Measurements from ENCODE around the gene USHBP1.

Gene USHBP1

DNA sequence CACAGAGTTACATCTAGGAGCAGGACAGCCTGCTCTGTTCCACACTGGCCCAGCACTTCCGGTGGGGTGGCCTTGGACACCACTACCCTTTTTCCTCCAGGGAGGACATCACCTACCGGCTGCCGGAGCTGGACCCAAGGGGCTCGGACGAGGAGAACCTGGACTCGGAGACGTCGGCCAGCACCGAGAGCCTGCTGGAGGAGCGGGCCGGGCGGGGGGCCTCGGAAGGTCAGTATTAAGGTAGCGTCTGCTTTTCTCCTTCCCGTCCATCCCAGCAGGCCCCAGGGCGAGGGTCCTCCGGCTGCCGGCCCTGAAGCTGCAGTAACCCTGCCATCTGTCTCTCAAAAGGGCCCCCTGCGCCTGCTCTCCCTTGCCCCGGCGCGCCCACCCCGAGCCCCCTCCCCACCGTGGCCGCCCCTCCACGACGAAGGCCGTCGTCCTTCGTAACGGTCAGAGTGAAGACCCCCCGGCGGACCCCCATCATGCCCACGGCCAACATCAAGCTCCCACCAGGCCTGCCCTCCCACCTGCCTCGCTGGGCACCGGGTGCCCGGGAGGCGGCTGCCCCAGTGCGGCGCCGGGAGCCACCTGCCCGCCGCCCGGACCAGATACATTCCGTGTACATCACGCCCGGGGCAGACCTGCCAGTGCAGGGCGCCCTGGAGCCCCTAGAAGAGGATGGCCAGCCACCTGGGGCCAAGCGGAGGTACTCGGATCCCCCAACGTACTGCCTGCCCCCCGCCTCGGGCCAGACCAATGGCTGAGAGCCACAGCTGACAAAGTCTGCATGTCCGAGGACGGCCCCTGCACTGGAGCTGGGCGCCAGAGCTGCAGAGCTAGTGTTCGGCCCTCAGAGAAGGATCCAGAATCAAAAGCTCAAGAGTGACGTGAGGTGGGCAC is 52.7 kb downstream of the USHBP1 start:
- DNase-seq = no peak

DNA sequence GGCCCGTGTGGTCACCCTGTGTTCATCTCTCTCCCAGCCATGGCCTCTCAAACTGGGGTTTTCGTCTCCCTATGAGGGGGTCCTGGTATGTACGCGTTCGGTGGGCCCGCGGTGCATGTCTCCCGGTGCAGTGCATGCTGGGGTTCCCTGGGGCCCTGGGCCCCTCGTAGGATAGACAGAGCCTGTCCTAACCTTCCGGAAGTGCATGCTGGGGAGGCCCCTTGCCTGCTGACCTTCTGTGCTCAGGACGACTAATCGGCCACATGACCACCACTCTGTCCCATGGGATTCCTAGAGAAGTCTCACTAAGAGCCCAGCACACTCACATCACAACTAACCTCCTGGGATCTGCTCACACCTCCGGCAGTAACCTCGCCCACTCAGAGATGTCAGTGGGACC is 54.2 kb downstream of the USHBP1 start:
- DNase-seq = no peak

DNA sequence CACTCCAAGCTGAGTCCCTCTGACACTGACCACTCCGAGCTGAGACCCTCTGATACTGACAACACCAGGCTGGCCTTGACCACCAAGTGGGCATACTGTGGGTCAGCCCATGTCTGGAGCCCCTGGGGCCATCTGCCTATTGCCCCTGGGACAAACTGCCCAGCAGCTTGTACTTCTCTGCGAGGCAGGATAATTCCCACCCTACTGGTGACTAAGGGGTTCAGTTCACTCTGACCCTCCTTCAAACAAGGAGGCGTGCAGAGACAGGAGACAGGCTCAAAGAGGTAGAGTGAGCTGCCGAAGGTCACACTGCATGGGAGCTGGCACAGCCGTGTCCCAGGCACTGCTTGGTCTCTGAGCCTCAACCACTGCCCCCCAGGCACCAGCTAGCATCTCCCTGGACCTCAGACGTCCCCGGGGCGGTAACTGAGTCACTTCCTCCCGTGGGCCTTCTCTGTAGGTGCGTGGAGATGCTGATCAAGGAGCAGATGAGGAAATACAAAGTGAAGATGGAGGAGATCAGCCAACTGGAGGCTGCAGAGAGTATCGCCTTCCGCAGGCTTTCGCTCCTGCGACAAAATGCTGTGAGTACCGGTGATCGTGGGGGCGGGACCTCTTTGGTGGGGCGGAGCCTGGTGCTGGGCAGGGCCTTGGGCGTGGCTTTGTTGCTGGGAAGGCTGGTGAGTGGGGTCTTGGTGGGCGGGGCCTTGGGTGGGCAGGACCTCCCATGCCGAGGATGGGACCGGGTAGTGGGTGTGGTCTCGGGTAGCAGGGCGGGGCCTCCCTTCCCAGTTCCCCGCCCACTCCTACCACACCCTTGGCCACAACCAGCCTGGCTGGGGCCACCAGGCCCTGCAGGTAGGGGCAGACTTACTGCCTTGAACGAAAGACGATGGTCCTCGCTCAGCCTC is 55.2 kb downstream of the USHBP1 start:
- DNase-seq = peak; percentile 12

DNA sequence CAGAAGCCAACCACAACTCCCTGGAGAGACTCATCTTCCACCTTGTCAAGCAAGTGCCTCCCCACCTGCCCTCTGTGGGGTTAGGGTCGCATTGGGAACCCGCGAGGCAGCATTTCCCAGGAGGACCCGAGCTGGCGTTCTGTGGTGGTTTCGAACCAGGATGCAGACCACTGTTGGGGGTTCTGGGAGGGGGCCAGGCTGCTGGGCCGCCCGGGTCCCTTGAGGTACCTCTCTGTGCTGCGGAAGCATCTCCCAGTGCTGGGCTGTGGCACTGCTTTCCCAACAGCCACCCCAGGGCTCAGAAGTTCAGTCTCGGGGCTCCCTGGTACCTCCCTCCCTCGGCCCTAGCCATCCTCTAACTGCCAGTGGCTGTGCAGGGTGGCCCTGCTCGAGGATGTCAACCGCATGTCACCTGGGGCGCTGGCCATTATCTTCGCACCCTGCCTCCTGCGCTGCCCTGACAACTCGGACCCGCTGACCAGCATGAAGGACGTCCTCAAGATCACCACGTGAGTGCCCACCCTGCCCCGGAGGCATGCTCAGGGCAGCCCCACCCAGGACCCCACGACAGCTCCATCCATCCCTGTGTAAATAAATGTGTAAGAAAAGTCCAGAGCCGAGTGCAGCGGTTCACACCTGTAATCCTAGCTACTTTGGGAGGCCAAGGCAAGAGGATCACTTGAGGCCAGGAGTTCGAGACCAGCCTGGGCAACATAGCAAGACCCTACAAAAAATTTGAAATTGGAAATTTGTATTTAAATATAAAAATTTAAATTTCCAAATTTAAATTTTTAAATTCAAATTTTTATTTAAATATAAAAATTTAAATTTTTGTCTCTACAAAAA is 57.6 kb downstream of the USHBP1 start:
- no peak for DNase-seq

DNA sequence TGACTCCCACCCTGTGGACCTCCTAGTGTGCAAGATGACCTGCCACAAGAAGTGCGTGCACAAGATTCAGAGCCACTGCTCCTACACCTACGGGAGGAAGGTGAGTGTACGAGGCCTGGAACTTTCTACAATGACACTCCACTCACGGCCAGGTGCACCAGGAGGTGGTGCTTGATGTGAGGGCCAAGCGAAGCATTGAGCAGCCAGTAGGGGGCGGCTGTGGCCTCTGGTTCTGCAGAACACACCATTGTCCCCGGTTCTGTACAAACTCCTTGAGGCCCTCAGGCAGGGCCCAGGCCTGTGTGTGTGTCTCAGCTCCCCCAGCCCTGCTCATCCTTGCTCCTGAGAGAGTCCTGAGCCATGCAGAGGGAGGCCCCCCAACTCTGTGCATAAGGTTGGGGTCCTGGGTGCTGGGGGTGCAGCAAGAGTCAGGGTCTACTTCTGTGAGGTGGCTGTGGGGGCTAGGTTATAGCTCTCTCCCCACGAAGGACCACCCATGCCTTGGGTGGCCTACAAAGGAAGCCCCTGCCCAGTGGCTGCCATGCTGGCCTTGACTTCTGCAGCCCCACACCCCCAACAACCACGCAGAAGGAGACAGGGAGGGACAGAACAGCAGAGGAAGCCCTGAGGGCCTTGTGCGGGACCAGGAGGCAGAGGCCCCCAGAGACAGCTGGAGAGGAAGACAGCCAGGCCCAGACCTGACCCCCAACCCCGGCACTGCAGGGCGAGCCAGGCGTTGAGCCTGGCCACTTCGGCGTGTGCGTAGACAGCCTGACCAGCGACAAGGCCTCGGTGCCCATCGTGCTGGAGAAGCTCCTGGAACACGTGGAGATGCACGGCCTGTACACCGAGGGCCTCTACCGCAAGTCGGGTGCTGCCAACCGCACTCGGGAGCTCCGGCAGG is 59.1 kb downstream of the USHBP1 start:
- DNase-seq = no peak

DNA sequence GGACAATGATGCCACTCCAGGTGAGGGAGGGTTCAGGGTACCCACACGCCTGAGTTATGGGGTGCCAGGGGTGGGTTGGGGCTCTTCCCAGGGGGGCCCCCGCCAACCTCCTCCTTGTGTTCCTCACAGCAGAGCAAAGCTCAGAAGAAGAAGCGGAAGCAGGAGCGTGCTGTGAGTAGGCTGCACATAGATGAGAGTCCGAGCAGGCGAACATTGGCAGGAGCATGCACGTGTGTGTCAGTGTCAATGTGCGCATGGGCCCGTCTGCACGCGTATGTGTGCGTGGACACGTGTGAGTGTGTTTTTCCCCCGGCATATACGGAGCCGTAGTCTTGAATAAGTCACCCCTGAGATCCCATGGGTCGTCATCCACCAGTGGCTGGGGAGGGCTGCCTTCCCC is 61.8 kb downstream of the USHBP1 start:
- DNase-seq = no peak

DNA sequence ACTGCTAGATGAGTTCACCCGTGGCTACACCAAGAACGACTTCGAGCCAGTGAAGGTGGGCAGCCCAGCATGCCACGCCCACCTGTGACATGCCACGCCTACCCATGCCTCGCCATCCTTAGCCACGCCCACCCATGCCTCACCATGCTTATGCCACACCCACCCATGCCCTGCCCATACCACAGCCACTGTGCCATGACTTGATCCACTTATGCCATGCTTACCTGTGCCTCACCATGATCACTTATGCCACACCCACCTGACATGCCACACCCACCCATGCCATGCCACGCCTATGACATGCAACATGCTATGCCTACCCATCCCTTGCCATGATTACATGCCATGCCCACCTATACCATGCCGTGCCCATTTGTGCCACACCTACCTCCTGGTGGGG is 62.3 kb downstream of the USHBP1 start:
- DNase-seq = no peak

DNA sequence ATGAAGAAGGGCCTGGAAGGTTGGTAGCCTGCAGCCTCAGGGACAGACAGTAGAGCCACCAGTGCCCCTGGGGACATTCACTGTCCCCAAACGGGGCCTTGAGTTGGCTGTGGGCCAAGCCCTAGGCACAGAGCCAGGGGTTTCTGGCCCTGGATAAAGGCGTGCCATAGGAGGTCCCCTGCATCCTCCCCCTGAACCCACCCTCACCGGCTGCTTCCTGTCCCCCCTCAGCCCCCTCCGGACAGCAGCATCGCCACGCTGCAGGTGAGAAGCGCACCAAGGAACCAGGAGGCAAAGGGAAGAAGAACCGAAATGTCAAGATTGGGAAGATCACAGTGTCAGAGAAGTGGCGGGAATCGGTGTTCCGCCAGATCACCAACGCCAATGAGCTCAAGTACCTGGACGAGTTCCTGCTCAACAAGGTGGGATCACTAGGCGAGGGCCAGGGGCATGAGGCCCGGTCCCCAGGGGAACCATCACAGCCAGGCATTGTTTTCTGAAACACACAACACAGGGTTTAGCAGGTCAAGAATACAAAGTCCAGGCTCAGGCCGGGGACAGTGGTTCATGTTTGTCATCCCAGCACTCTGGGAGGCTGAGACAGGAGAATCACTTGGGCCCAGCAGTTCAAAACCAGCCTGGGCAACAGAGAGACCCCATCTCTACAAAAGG is 64.0 kb downstream of the USHBP1 start:
- no peak for DNase-seq

All from DMS153 (cell line).